CD8-positive, alpha-beta memory T cell (primary cell): ENCODE measurements around the gene EHBP1L1. TPM values are rescaled to one million over a fixed set of nuclear protein-coding genes. Genes with fewer than 3 reads are reported as not detected.

Experiments
- CTCF ChIA-PET: fragments of 350-600 bp; sonication (Branson Sonifier 250); formaldehyde crosslinking; loops from one replicate; lab custom pipeline; 2021; ENCODE audit warnings: antibody characterized with exemption; lab: Charles Lee
- POLR2A ChIA-PET: fragments of 350-600 bp; sonication (Branson Sonifier 250); formaldehyde crosslinking; loops from one replicate; lab custom pipeline; 2021; ENCODE audit warnings: antibody characterized with exemption; lab: Charles Lee
- DNase-seq, 5 donors: peaks; one replicate each; pipeline versions ENCODE4 v3.0.0 to v3.0.0-alpha.2; 2020 to 2022; ENCODE audit warnings: mixed read lengths in 1 of 5
- H3K27ac ChIP-seq: one replicate; pipeline ENCODE4 v1.7.0; 2013; ENCODE audit warnings: low read depth, mild to moderate bottlenecking, low read length, moderate library complexity
- H3K27me3 ChIP-seq: 2 replicates; pipeline ENCODE4 v1.7.0; 2013; ENCODE audit warnings: low read length, mild to moderate bottlenecking; ENCODE audit not compliant: insufficient read depth, poor library complexity, severe bottlenecking
- H3K36me3 ChIP-seq: 2 replicates; pipeline ENCODE4 v1.7.0; 2013; ENCODE audit warnings: mild to moderate bottlenecking, low read length, moderate library complexity; ENCODE audit not compliant: insufficient read depth
- H3K4me1 ChIP-seq: 2 replicates; pipeline ENCODE4 v1.7.0; 2013; ENCODE audit warnings: mild to moderate bottlenecking, low read length, moderate library complexity; ENCODE audit not compliant: insufficient read depth
- H3K4me3 ChIP-seq: 2 replicates; pipeline ENCODE4 v1.7.0; 2013; ENCODE audit warnings: mild to moderate bottlenecking, low read length
- H3K9me3 ChIP-seq: 2 replicates; pipeline ENCODE4 v1.7.0; 2013; ENCODE audit warnings: mild to moderate bottlenecking, low read length
- H3K27ac Mint-ChIP-seq, 8 donors: one replicate each; pipeline ENCODE4 v1.8.0; 2020 to 2021; ENCODE audit warnings: mixed read lengths in 8 of 8, mild to moderate bottlenecking in 6 of 8, inconsistent platforms in 3 of 8, moderate library complexity in 3 of 8
- H3K27me3 Mint-ChIP-seq, 2 donors: one replicate each; pipeline ENCODE4 v1.8.0; 2020 to 2021; ENCODE audit warnings: mixed read lengths in 2 of 2, mild to moderate bottlenecking in 1 of 2, moderate library complexity in 1 of 2
- H3K36me3 Mint-ChIP-seq, 3 donors: one replicate each; pipeline ENCODE4 v1.8.0; 2020 to 2021; ENCODE audit warnings: mixed read lengths in 3 of 3, inconsistent platforms in 1 of 3, mild to moderate bottlenecking in 1 of 3
- H3K4me1 Mint-ChIP-seq, 3 donors: one replicate each; pipeline ENCODE4 v1.8.0; 2020 to 2021; ENCODE audit warnings: mixed read lengths in 3 of 3, inconsistent platforms in 1 of 3, mild to moderate bottlenecking in 1 of 3
- H3K4me3 Mint-ChIP-seq, 7 donors: one replicate each; pipeline ENCODE4 v1.8.0; 2020 to 2021; ENCODE audit warnings: mixed read lengths in 7 of 7, mild to moderate bottlenecking in 6 of 7, moderate library complexity in 4 of 7, inconsistent platforms in 2 of 7
- H3K9me3 Mint-ChIP-seq, 5 donors: one replicate each; pipeline ENCODE4 v1.8.0; 2020 to 2022; ENCODE audit warnings: mixed read lengths in 5 of 5, mild to moderate bottlenecking in 3 of 5, moderate library complexity in 2 of 5, inconsistent platforms in 1 of 5
- polyA plus RNA-seq: library from polyadenylated mRNA; unstranded; fragments of 300-500 nt; fragmentation: Illumina TruSeq; gene quantifications from one replicate; pipeline ENCODE4 v1.2.3, GENCODE V29; 2021
- total RNA-seq, 2 experiments: library from RNA; stranded (reverse); gene quantifications; one replicate each; pipeline ENCODE4 v1.2.3, GENCODE V29; 2021

Gene EHBP1L1
- total and polyA plus RNA-seq, 3 experiments from 2014 or later = 25.1 to 100 (median 97.3) TPM

DNA sequence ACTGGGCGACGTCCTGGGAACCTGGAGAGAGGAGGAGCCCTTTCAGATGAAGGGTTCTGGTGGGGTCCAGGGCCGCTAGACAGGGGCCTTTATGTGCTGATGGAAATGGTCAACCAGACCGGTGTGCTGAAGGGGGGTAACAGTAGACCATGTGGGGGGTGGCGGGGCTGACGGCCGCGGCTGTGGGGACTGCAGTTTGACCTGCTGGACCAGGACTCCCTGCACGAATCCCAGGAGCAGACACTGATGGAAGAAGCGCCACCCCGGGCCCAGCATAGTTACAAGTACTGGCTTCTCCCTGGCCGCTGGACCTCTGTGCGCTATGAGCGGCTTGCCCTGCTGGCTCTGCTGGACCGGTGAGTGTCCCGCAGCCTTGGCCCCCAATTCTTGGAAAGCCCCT is 46.2 kb downstream of the EHBP1L1 start:
- Mint-ChIP-seq H3K27me3 (no peaks in the 10 kb centered on the region), H3K4me1 (peaks cover 6 to 34% (median 9%) of the 10 kb centered on the region in 3 donors), H3K4me3 (no peak overlapping the region), H3K36me3 (peaks cover 0 to 87% (median 3%) of the 10 kb centered on the region in 3 donors), H3K27ac (peak overlapping the region in 1 of 8 donors; percentile 61), H3K9me3 (no peaks in the 10 kb centered on the region)
- H3K4me1 ChIP-seq = peaks cover 13% of the 10 kb centered on the region
- no peak overlapping the region for H3K4me3 ChIP-seq
- no peaks in the 10 kb centered on the region for H3K9me3 ChIP-seq
- H3K27ac ChIP-seq = no peak overlapping the region
- no peak for DNase-seq
- no peaks in the 10 kb centered on the region for H3K27me3 ChIP-seq
- CTCF ChIA-PET = no interaction called here
- peaks cover 29% of the 10 kb centered on the region for H3K36me3 ChIP-seq
- POLR2A ChIA-PET = no interaction called here

GRCh38 chr11:65623177-65623576 is 47.3 kb downstream of the EHBP1L1 start:
- Mint-ChIP-seq H3K27me3 (no peaks in the 10 kb centered on the region), H3K36me3 (peaks cover 0 to 90% (median 3%) of the 10 kb centered on the region in 3 donors), H3K4me1 (peaks cover 4 to 25% (median 6%) of the 10 kb centered on the region in 3 donors), H3K9me3 (no peaks in the 10 kb centered on the region), H3K4me3 (peak overlapping the region in 1 of 7 donors; percentile 34), H3K27ac (peak overlapping the region in 2 of 8 donors; percentile 54 to 61)
- H3K4me1 ChIP-seq = peaks cover 7% of the 10 kb centered on the region
- CTCF ChIA-PET = interaction anchor here (0.9 to 1.1 kb wide), 3 partner anchors 29 to 83 kb away, joined by 3 to 4 read pairs (median 3); no protein-coding TSS in a partner anchor
- H3K36me3 ChIP-seq = peaks cover 32% of the 10 kb centered on the region
- no peak overlapping the region for H3K4me3 ChIP-seq
- no peak for DNase-seq
- no peaks in the 10 kb centered on the region for H3K27me3 ChIP-seq
- POLR2A ChIA-PET = interaction anchor here (1.0 kb wide), 1 partner anchor 10 kb away, joined by 4 read pairs; no protein-coding TSS in a partner anchor
- H3K9me3 ChIP-seq = no peaks in the 10 kb centered on the region
- no peak overlapping the region for H3K27ac ChIP-seq

GRCh38 chr11:65623852-65624616 is 48.2 kb downstream of the EHBP1L1 start:
- no peak for DNase-seq
- Mint-ChIP-seq H3K27me3 (no peaks in the 10 kb centered on the region), H3K4me1 (peaks cover 4 to 21% (median 6%) of the 10 kb centered on the region in 3 donors), H3K4me3 (no peak overlapping the region), H3K27ac (peak overlapping the region in 1 of 8 donors; percentile 82), H3K9me3 (no peaks in the 10 kb centered on the region), H3K36me3 (peaks cover 0 to 90% (median 3%) of the 10 kb centered on the region in 3 donors)
- no peak overlapping the region for H3K4me3 ChIP-seq
- H3K27me3 ChIP-seq = no peaks in the 10 kb centered on the region
- ChIA-PET CTCF (interaction anchor here (0.9 to 2.0 kb wide), 3 partner anchors 9 to 30 kb away, joined by 3 to 8 read pairs (median 4); partner anchors contain the start of gene PCNX3), POLR2A (interaction anchor here (0.6 kb wide), 2 partner anchors 9 to 26 kb away, joined by 3 to 4 read pairs; no protein-coding TSS in a partner anchor)
- peaks cover 36% of the 10 kb centered on the region for H3K36me3 ChIP-seq
- no peak overlapping the region for H3K27ac ChIP-seq
- H3K9me3 ChIP-seq = no peaks in the 10 kb centered on the region
- peaks cover 7% of the 10 kb centered on the region for H3K4me1 ChIP-seq

DNA sequence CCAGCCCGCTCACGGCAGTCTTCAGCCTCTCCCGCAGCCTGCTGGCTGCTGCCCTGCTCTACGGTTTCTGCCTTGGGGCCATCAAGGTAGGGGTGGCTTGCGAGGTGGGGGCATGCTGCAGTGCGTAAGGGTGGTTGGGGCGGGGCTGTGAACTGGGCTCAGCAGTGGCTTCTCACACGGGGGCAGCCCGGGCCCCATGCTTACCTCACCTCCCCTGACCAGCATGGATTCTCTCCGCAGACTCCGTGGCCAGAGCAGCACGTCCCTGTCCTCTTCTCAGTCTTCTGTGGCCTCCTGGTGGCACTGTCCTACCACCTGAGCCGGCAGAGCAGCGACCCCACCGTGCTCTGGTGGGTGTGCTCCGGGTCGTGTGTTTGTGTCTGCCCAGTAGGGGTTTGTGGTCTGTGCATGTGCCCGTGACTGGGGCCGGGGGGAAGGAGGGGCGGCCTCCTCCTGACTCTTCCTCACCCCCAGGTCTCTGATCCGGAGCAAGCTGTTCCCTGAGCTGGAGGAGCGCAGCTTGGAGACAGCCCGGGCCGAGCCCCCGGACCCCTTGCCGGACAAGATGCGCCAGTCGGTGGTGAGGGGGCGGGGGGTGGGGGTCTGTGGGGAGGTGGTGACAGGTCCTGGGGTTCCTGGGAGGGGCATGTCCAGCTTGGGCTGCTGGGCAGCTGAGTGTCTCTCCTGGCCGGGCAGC is 49.2 kb downstream of the EHBP1L1 start:
- Mint-ChIP-seq H3K4me1 (peaks cover 4 to 14% (median 6%) of the 10 kb centered on the region in 3 donors), H3K4me3 (no peak overlapping the region), H3K36me3 (peaks cover 0 to 91% (median 1%) of the 10 kb centered on the region in 3 donors), H3K27me3 (no peaks in the 10 kb centered on the region), H3K27ac (peak overlapping the region in 1 of 8 donors; percentile 71), H3K9me3 (no peaks in the 10 kb centered on the region)
- Histone ChIP-seq H3K27me3 (no peaks in the 10 kb centered on the region), H3K27ac (no peak overlapping the region), H3K9me3 (no peaks in the 10 kb centered on the region), H3K4me1 (peaks cover 7% of the 10 kb centered on the region), H3K4me3 (no peak overlapping the region), H3K36me3 (peaks cover 46% of the 10 kb centered on the region)
- DNase-seq = no peak
- POLR2A ChIA-PET = interaction anchor here (1.0 to 1.3 kb wide), 2 partner anchors 14 to 28 kb away, joined by 3 to 6 read pairs; partner anchors contain the start of gene SIPA1
- CTCF ChIA-PET = interaction anchor here (0.8 to 2.4 kb wide), 13 partner anchors 10 to 204 kb away, joined by 3 to 18 read pairs (median 4); partner anchors contain the start of genes KAT5, PCNX3, RELA and SIPA1

DNA sequence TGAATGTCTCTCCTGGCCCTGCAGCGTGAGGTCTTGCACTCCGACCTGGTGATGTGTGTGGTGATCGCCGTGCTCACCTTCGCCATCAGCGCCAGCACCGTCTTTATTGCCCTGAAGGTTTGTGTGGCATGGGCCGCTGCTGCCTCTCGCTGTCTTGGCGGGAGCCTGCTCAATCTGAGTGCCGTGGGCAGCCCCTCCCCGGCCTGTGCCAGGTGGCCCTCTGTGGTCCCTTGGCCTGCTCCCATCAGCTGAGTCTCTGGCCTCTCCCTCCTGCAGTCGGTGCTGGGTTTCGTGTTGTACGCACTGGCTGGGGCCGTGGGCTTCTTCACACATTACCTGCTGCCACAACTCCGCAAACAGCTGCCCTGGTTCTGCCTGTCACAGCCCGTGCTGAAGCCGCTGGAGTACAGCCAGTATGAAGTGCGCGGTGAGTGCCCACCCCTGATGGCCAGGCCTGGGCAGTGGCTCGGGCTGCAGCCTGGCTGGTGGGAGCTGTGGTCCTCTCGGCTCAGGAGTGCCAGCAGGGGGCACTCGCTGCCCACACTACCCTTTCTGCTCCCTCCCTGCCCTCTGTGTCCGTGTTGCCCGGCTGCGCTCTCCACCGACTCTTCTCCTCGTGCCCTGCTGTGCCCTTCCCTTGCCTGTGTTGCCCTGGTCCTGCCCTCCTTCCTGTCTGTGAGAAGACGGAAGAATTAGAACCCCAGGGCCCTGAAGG is 49.9 kb downstream of the EHBP1L1 start:
- no peak overlapping the region for H3K4me3 Mint-ChIP-seq

GRCh38 chr11:65627202-65627601 is 51.3 kb downstream of the EHBP1L1 start:
- H3K27me3 Mint-ChIP-seq = no peaks in the 10 kb centered on the region
- CTCF ChIA-PET = interaction anchor here (1.2 to 2.1 kb wide), 7 partner anchors 11 to 395 kb away, joined by 3 to 18 read pairs (median 5); partner anchors contain the start of genes PCNX3 and SIPA1
- no peak overlapping the region for H3K27ac ChIP-seq
- H3K4me1 ChIP-seq = peaks cover 7% of the 10 kb centered on the region
- H3K9me3 ChIP-seq = no peaks in the 10 kb centered on the region
- H3K36me3 ChIP-seq = peaks cover 50% of the 10 kb centered on the region
- H3K9me3 Mint-ChIP-seq = no peaks in the 10 kb centered on the region
- H3K27ac Mint-ChIP-seq = peak overlapping the region in 4 of 8 donors; percentile 43 to 72 (median 55)
- no peaks in the 10 kb centered on the region for H3K27me3 ChIP-seq
- POLR2A ChIA-PET = no interaction called here
- no peak for DNase-seq
- H3K4me3 ChIP-seq = no peak overlapping the region
- H3K4me1 Mint-ChIP-seq = peaks cover 4 to 11% (median 8%) of the 10 kb centered on the region in 3 donors
- peaks cover 0 to 92% (median 0%) of the 10 kb centered on the region in 3 donors for H3K36me3 Mint-ChIP-seq
- H3K4me3 Mint-ChIP-seq = no peak overlapping the region

More for the DNA sequence above, 49.9 kb downstream of the EHBP1L1 start:
- ChIA-PET POLR2A (interaction anchor here (1.0 to 1.3 kb wide), 4 partner anchors 10 to 27 kb away, joined by 3 to 6 read pairs (median 3); partner anchors contain the start of genes PCNX3 and SIPA1), CTCF (interaction anchor here (0.8 to 2.4 kb wide), 19 partner anchors 10 to 397 kb away, joined by 3 to 18 read pairs (median 4); partner anchors contain the start of genes KAT5, PCNX3, RELA and SIPA1)
- H3K4me1 Mint-ChIP-seq = peaks cover 4 to 14% (median 6%) of the 10 kb centered on the region in 3 donors
- peaks cover 0 to 96% (median 1%) of the 10 kb centered on the region in 3 donors for H3K36me3 Mint-ChIP-seq
- peaks cover 54% of the 10 kb centered on the region for H3K36me3 ChIP-seq
- no peaks in the 10 kb centered on the region for H3K9me3 ChIP-seq
- H3K27ac Mint-ChIP-seq = peak overlapping the region; percentile 10 to 84 (median 71)
- no peaks in the 10 kb centered on the region for H3K27me3 ChIP-seq
- no peak overlapping the region for H3K4me3 ChIP-seq
- H3K27ac ChIP-seq = no peak overlapping the region
- peak; percentile 48 to 73 (median 57) for DNase-seq
- H3K4me1 ChIP-seq = peaks cover 7% of the 10 kb centered on the region
- H3K9me3 Mint-ChIP-seq = no peaks in the 10 kb centered on the region
- no peaks in the 10 kb centered on the region for H3K27me3 Mint-ChIP-seq

GRCh38 chr11:65629579-65629978 is 53.7 kb downstream of the EHBP1L1 start:
- no peaks in the 10 kb centered on the region for H3K27me3 ChIP-seq
- H3K9me3 ChIP-seq = no peaks in the 10 kb centered on the region
- peaks cover 10 to 21% (median 11%) of the 10 kb centered on the region in 3 donors for H3K4me1 Mint-ChIP-seq
- H3K4me1 ChIP-seq = peaks cover 20% of the 10 kb centered on the region
- no peaks in the 10 kb centered on the region for H3K9me3 Mint-ChIP-seq
- CTCF ChIA-PET = interaction anchor here (3.8 kb wide), 1 partner anchor 11 kb away, joined by 20 read pairs; the partner anchor contains the start of gene SIPA1
- H3K4me3 Mint-ChIP-seq = no peak overlapping the region
- H3K27ac ChIP-seq = no peak overlapping the region
- peak overlapping the region in 1 of 8 donors; percentile 11 for H3K27ac Mint-ChIP-seq
- peaks cover 0 to 86% (median 3%) of the 10 kb centered on the region in 3 donors for H3K36me3 Mint-ChIP-seq
- no peak for DNase-seq
- H3K4me3 ChIP-seq = no peak overlapping the region
- no peaks in the 10 kb centered on the region for H3K27me3 Mint-ChIP-seq
- POLR2A ChIA-PET = no interaction called here
- peaks cover 50% of the 10 kb centered on the region for H3K36me3 ChIP-seq
